Measurements from ENCODE around the gene TMEM222. TPM values are rescaled to one million over a fixed set of nuclear protein-coding genes. Genes with fewer than 3 reads are reported as not detected.
A peak's percentile ranks its signal among the peaks of the same experiment; 100 is the strongest.

Gene TMEM222
- total and polyA plus RNA-seq, 3 experiments from 2014 or later: 52.0 to 65.2 (median 54.9) TPM

DNA sequence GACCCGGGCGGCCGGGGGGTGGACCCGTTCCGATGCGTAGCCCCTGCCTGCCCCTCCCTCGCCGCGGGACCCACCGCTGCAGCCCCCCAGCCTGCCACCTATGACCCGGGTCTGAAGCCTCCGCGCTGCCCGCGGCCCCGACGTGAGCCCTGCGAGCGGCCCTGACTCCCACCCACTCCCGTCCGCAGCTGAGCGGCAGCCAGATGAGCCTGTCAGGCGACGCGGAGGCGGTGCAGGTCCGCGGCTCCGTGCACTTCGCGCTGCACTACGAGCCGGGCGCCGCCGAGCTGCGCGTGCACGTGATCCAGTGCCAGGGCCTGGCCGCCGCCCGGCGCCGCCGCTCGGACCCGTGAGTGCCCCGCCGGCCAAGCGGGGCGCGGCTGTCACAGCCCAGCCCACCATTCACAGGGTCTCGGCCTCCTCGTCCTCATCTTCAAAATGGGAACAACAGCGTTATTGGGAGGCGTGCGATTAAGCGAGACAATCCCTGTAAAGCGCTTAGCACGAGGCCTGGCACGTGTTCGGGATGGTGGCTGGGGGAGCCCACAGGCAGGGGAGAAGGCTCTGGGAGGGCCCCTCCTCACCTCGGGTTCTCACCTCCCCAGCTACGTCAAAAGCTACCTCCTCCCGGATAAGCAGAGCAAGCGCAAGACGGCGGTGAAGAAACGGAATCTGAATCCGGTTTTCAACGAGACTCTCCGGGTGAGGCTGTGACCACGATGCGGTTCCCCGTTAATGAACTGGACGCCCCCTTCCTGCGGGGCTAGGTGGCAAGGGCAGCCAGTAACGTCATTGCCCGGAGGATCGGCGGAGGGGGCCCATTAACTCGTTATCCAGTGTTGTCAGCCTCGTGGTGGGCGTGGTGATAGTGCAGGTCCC is 28.1 kb downstream of the TMEM222 start:
- POLR2A ChIA-PET: interaction anchor here (1.1 kb wide), 1 partner anchor 16 kb away, joined by 3 read pairs; no protein-coding TSS in a partner anchor
- Histone ChIP-seq H3K9me3 (ENCODE audit: low read length) (no peaks in the 10 kb centered on the region), H3K36me3 (ENCODE audit: insufficient read depth, low read length) (peaks cover 9% of the 10 kb centered on the region), H3K27me3 (ENCODE audit: insufficient read depth, low read length, poor library complexity, severe bottlenecking) (no peaks in the 10 kb centered on the region), H3K27ac (ENCODE audit: low read depth, low read length) (no peak overlapping the region), H3K4me3 (ENCODE audit: low read length) (no peak overlapping the region), H3K4me1 (ENCODE audit: insufficient read depth, low read length) (peaks cover 11% of the 10 kb centered on the region)
- Mint-ChIP-seq H3K4me1 (peaks cover 13 to 32% (median 14%) of the 10 kb centered on the region in 3 donors), H3K36me3 (peaks cover 1 to 55% (median 4%) of the 10 kb centered on the region in 3 donors), H3K27ac (peak overlapping the region in 1 of 8 donors; percentile 46), H3K9me3 (no peaks in the 10 kb centered on the region), H3K4me3 (peak overlapping the region in 1 of 7 donors; percentile 20), H3K27me3 (peaks cover 0 to 5% of the 10 kb centered on the region in 2 donors)
- CTCF ChIA-PET: interaction anchor here (0.9 to 2.8 kb wide), 3 partner anchors 17 to 38 kb away, joined by 3 to 15 read pairs (median 4); no protein-coding TSS in a partner anchor
- no peak for DNase-seq

DNA sequence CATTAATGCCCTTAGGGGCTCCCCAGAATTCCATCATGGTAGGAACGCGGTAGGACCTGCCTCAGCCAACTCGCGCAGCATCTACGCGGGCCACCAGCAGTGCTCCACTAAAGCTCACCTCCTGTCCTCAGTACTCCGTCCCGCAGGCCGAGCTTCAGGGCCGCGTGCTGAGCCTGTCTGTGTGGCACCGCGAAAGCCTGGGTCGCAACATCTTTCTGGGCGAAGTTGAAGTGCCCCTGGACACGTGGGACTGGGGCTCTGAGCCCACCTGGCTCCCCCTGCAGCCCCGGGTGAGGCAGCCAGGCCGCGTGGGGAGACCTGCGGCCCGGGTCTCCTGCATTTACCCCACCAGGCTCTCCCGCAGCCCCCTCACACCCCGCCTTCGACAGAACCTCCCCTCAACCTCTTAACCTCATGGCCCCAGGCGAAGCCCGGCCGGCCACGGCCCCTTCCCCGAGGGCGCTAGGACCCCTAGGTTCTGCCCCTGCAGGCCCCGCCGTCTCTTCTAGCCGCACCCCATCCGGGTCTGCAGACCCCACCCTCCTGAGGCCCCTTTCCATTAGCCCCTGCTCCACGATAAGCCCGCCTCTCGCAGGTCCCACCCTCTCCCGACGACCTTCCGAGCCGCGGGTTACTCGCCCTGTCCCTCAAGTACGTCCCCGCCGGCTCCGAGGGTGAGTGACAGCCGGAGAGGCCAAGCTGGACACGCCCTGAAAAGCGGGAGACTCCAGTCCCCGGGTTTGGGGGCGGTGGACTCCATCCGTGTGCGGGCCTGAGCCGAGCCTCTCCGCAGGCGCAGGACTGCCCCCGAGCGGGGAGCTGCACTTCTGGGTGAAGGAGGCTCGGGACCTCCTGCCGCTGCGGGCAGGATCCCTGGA is 28.9 kb downstream of the TMEM222 start:
- peaks cover 1 to 50% (median 4%) of the 10 kb centered on the region in 3 donors for H3K36me3 Mint-ChIP-seq
- Histone ChIP-seq H3K4me1 (ENCODE audit: insufficient read depth, low read length) (peaks cover 13% of the 10 kb centered on the region), H3K4me3 (ENCODE audit: low read length) (no peak overlapping the region), H3K36me3 (ENCODE audit: insufficient read depth, low read length) (peaks cover 8% of the 10 kb centered on the region), H3K27me3 (ENCODE audit: insufficient read depth, low read length, poor library complexity, severe bottlenecking) (no peaks in the 10 kb centered on the region), H3K27ac (ENCODE audit: low read depth, low read length) (no peak overlapping the region), H3K9me3 (ENCODE audit: low read length) (no peaks in the 10 kb centered on the region)
- ChIA-PET CTCF (interaction anchor here (0.9 to 8.0 kb wide), 3 partner anchors 17 to 20 kb away, joined by 3 to 99 read pairs (median 15); no protein-coding TSS in a partner anchor), POLR2A (interaction anchor here (1.1 kb wide), 1 partner anchor 15 kb away, joined by 3 read pairs; no protein-coding TSS in a partner anchor)
- peaks cover 18 to 33% (median 21%) of the 10 kb centered on the region in 3 donors for H3K4me1 Mint-ChIP-seq
- H3K9me3 Mint-ChIP-seq: no peaks in the 10 kb centered on the region
- no peak for DNase-seq
- peak overlapping the region in 1 of 8 donors; percentile 46 for H3K27ac Mint-ChIP-seq
- peaks cover 0 to 5% of the 10 kb centered on the region in 2 donors for H3K27me3 Mint-ChIP-seq
- H3K4me3 Mint-ChIP-seq: no peak overlapping the region

DNA sequence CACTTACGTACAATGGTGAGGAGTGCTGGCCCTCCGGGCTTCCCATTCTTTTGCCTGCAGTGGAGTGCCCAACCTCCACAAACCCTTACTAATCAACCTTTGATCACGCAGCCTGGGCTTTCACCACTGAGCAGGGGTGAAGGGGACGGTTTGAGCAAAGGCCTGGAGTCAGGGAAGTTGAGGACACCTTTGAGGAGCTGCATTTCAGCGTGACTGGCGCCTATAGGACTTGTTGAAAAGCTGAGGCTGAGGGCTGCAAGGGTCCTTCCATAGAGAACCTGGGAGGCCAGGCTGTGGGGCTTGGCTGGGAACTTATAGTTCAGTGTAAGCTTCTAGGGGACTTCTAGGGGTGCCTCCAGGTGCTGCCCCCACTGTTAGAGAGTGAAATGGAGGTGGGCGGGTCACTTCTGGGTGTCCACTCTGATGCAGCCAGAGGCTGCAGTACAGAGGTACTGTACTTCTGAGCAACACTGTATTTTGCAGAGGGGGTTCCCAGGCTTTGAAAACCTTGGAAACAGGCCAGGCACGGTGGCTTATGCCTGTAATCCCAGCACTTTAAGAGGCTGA is 29.7 kb downstream of the TMEM222 start:
- POLR2A ChIA-PET: interaction anchor here (1.1 kb wide), 1 partner anchor 10 kb away, joined by 3 read pairs; no protein-coding TSS in a partner anchor

GRCh38 chr1:27353166-27353565 is 31.2 kb downstream of the TMEM222 start:
- no peaks in the 10 kb centered on the region for H3K9me3 Mint-ChIP-seq
- ChIA-PET CTCF (interaction anchor here (0.8 to 8.0 kb wide), 7 partner anchors 13 to 56 kb away, joined by 3 to 99 read pairs (median 3); partner anchors contain the start of gene MAP3K6), POLR2A (no interaction called here)
- peaks cover 36% of the 10 kb centered on the region for H3K4me1 ChIP-seq (ENCODE audit: insufficient read depth, low read length)
- no peak for DNase-seq
- H3K27me3 Mint-ChIP-seq: peaks cover 0 to 3% of the 10 kb centered on the region in 2 donors
- H3K27ac ChIP-seq (ENCODE audit: low read depth, low read length): no peak overlapping the region
- no peak overlapping the region for H3K27ac Mint-ChIP-seq
- no peak overlapping the region for H3K4me3 Mint-ChIP-seq
- peaks cover 29 to 39% (median 34%) of the 10 kb centered on the region in 3 donors for H3K4me1 Mint-ChIP-seq
- no peak overlapping the region for H3K4me3 ChIP-seq (ENCODE audit: low read length)
- H3K27me3 ChIP-seq (ENCODE audit: insufficient read depth, low read length, poor library complexity, severe bottlenecking): no peaks in the 10 kb centered on the region
- H3K36me3 Mint-ChIP-seq: peaks cover 0 to 32% (median 1%) of the 10 kb centered on the region in 3 donors
- no peaks in the 10 kb centered on the region for H3K9me3 ChIP-seq (ENCODE audit: low read length)
- H3K36me3 ChIP-seq (ENCODE audit: insufficient read depth, low read length): peaks cover 3% of the 10 kb centered on the region

More for the DNA sequence above, 29.7 kb downstream of the TMEM222 start:
- no peak for DNase-seq
- H3K27me3 ChIP-seq (ENCODE audit: insufficient read depth, low read length, poor library complexity, severe bottlenecking): no peaks in the 10 kb centered on the region
- H3K36me3 Mint-ChIP-seq: peaks cover 0 to 44% (median 1%) of the 10 kb centered on the region in 3 donors
- CTCF ChIA-PET: interaction anchor here (8.0 kb wide), 1 partner anchor 18 kb away, joined by 99 read pairs; no protein-coding TSS in a partner anchor
- H3K27ac ChIP-seq (ENCODE audit: low read depth, low read length): no peak overlapping the region
- no peaks in the 10 kb centered on the region for H3K9me3 ChIP-seq (ENCODE audit: low read length)
- peaks cover 3% of the 10 kb centered on the region for H3K36me3 ChIP-seq (ENCODE audit: insufficient read depth, low read length)
- H3K9me3 Mint-ChIP-seq: no peaks in the 10 kb centered on the region
- H3K27ac Mint-ChIP-seq: peak overlapping the region in 1 of 8 donors; percentile 27
- H3K27me3 Mint-ChIP-seq: peaks cover 0 to 5% of the 10 kb centered on the region in 2 donors
- H3K4me1 ChIP-seq (ENCODE audit: insufficient read depth, low read length): peaks cover 20% of the 10 kb centered on the region
- H3K4me3 Mint-ChIP-seq: peak overlapping the region in 1 of 7 donors; percentile 45
- no peak overlapping the region for H3K4me3 ChIP-seq (ENCODE audit: low read length)
- peaks cover 19 to 33% (median 22%) of the 10 kb centered on the region in 3 donors for H3K4me1 Mint-ChIP-seq

DNA sequence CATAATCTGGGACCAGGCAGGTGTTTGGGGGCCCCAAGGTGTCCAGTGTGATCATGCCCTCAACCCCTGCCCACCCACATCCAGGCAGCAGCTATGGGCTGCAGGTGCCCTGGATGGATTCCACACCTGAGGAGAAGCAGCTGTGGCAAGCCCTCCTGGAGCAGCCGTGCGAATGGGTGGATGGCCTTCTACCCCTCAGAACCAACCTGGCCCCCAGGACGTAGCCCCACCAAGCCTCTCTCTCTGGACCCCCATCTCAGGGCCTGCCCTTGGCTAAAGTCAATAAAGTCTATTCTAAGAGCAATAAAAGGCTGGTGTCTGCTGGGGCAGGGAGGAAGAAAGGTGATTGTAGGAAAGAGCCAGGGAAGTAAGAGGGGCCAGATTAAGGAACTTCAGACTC is 31.7 kb downstream of the TMEM222 start:
- Histone ChIP-seq H3K9me3 (ENCODE audit: low read length) (no peaks in the 10 kb centered on the region), H3K4me3 (ENCODE audit: low read length) (no peak overlapping the region), H3K36me3 (ENCODE audit: insufficient read depth, low read length) (peaks cover 3% of the 10 kb centered on the region), H3K27ac (ENCODE audit: low read depth, low read length) (no peak overlapping the region), H3K27me3 (ENCODE audit: insufficient read depth, low read length, poor library complexity, severe bottlenecking) (no peaks in the 10 kb centered on the region), H3K4me1 (ENCODE audit: insufficient read depth, low read length) (peaks cover 36% of the 10 kb centered on the region)
- no peak for DNase-seq
- H3K36me3 Mint-ChIP-seq: peaks cover 0 to 32% (median 1%) of the 10 kb centered on the region in 3 donors
- H3K9me3 Mint-ChIP-seq: no peaks in the 10 kb centered on the region
- H3K27me3 Mint-ChIP-seq: peaks cover 0 to 3% of the 10 kb centered on the region in 2 donors
- H3K4me3 Mint-ChIP-seq: no peak overlapping the region
- H3K27ac Mint-ChIP-seq: peak overlapping the region in 6 of 8 donors; percentile 10 to 78 (median 65)
- ChIA-PET POLR2A (interaction anchor here (0.8 kb wide), 1 partner anchor 9 kb away, joined by 3 read pairs; no protein-coding TSS in a partner anchor), CTCF (interaction anchor here (1.1 to 8.0 kb wide), 6 partner anchors 11 to 56 kb away, joined by 3 to 115 read pairs (median 12); partner anchors contain the start of genes MAP3K6 and SYTL1)
- peaks cover 29 to 41% (median 35%) of the 10 kb centered on the region in 3 donors for H3K4me1 Mint-ChIP-seq

DNA sequence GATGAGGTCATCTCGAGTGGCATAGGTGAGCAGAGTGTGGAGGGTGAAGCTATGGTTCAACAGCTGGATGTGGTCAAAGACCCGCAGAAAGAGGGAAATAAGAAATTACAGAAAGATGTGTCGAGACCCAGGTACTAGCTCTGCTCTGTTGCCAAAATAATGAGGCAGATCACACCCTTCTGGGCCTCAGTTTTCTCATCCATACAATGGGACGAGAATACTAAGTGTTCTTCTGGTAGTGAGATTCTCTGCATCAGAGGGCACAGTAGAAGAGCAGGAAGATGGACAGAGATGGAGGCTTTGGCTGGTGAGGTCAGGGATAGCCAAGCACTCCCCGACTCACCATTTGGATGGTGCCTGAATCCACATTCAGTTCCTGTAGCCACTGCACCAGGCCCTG is 33.7 kb downstream of the TMEM222 start:
- H3K4me1 Mint-ChIP-seq: peaks cover 41 to 57% (median 53%) of the 10 kb centered on the region in 3 donors
- Histone ChIP-seq H3K4me1 (ENCODE audit: insufficient read depth, low read length) (peaks cover 46% of the 10 kb centered on the region), H3K27ac (ENCODE audit: low read depth, low read length) (no peak overlapping the region), H3K4me3 (ENCODE audit: low read length) (no peak overlapping the region), H3K36me3 (ENCODE audit: insufficient read depth, low read length) (no peaks in the 10 kb centered on the region), H3K27me3 (ENCODE audit: insufficient read depth, low read length, poor library complexity, severe bottlenecking) (no peaks in the 10 kb centered on the region), H3K9me3 (ENCODE audit: low read length) (no peaks in the 10 kb centered on the region)
- H3K27ac Mint-ChIP-seq: peak overlapping the region; percentile 51 to 86 (median 76)
- no peaks in the 10 kb centered on the region for H3K9me3 Mint-ChIP-seq
- peak overlapping the region in 5 of 7 donors; percentile 62 to 81 (median 76) for H3K4me3 Mint-ChIP-seq
- ChIA-PET POLR2A (interaction anchor here (1.8 to 1.9 kb wide), 2 partner anchors 9 to 10 kb away, joined by 5 to 16 read pairs; partner anchors contain the start of gene MAP3K6), CTCF (interaction anchor here (0.9 to 8.0 kb wide), 8 partner anchors 13 to 310 kb away, joined by 3 to 115 read pairs (median 38); partner anchors contain the start of genes CD164L2, MAP3K6 and SYTL1)
- peaks cover 0 to 3% of the 10 kb centered on the region in 2 donors for H3K27me3 Mint-ChIP-seq
- peaks cover 0 to 20% (median 1%) of the 10 kb centered on the region in 3 donors for H3K36me3 Mint-ChIP-seq
- no peak for DNase-seq

- POLR2A ChIA-PET: interaction anchor here (1.8 to 2.6 kb wide), 4 partner anchors 10 to 24 kb away, joined by 5 to 25 read pairs (median 12); partner anchors contain the start of genes MAP3K6 and SYTL1
- Histone ChIP-seq H3K27ac (ENCODE audit: low read depth, low read length) (no peak overlapping the region), H3K4me3 (ENCODE audit: low read length) (no peak overlapping the region), H3K9me3 (ENCODE audit: low read length) (no peaks in the 10 kb centered on the region), H3K36me3 (ENCODE audit: insufficient read depth, low read length) (no peaks in the 10 kb centered on the region), H3K4me1 (ENCODE audit: insufficient read depth, low read length) (peaks cover 46% of the 10 kb centered on the region), H3K27me3 (ENCODE audit: insufficient read depth, low read length, poor library complexity, severe bottlenecking) (no peaks in the 10 kb centered on the region)
- Mint-ChIP-seq H3K4me3 (peak overlapping the region; percentile 70 to 89 (median 81)), H3K36me3 (peaks cover 0 to 17% (median 1%) of the 10 kb centered on the region in 3 donors), H3K4me1 (peaks cover 41 to 57% (median 53%) of the 10 kb centered on the region in 3 donors), H3K27ac (peak overlapping the region in 7 of 8 donors; percentile 51 to 85 (median 79)), H3K9me3 (no peaks in the 10 kb centered on the region), H3K27me3 (peaks cover 0 to 3% of the 10 kb centered on the region in 2 donors)
- no peak for DNase-seq
- CTCF ChIA-PET: interaction anchor here (0.9 to 8.0 kb wide), 7 partner anchors 13 to 310 kb away, joined by 3 to 115 read pairs (median 50); partner anchors contain the start of genes CD164L2, MAP3K6 and SYTL1
Measured at GRCh38 chr1:27356277-27356618, 34.3 kb downstream of the TMEM222 start.
